ENCODE results near the gene TNS2. TPM values are rescaled to one million over a fixed set of nuclear protein-coding genes. Genes with fewer than 3 reads are reported as not detected.

The TNS2 gene
- total and polyA plus RNA-seq, 9 of the 15 experiments (the other 6 are each of a cell fraction or from before 2014, with no cell fraction given) = 0.28 to 3.1 (median 1.2) TPM; not detected in 1

DNA sequence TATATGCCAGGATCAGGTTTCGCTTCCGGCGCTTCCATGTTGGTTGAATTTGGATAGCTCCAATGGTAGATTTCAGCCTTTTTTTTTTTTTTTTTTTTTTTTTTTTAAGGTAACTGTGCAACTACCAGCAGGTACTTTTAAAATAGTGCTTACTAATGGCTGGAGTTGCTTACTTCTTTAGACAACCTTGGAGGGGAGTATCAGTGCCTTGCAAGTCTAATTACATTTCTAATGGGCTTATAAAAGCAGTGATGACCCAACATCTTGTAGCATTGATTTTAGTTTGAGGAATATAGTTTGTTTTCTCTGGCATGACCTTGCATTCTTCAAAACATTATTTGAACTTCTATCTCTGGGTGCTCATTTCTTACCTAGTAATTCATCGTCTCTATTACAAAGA lies 42.5 kb upstream of the TNS2 start:
- BruUV-seq (replicated peaks) = no TSS peak
- ATAC-seq = no peak
- Histone ChIP-seq H3K36me3 (ENCODE audit: control insufficient read depth, insufficient read depth, low read length) (peaks cover 50% of the 10 kb centered on the region), H3K27ac (ENCODE audit: extremely low read depth, low read depth, low read length) (peak overlapping the region; percentile 97), H3K9me3 (replicated peaks; ENCODE audit: control insufficient read depth, insufficient read depth, low read depth, low read length) (no peaks in the 10 kb centered on the region), H3K4me1 (replicated peaks in 1 of 2; ENCODE audit: control insufficient read depth in 2 of 2, insufficient read depth in 2 of 2, low read length in 2 of 2) (peaks cover 11 to 32% of the 10 kb centered on the region in 2 experiments; a peak in 3 of 5 replicates), H4K20me1 (replicated peaks; ENCODE audit: control insufficient read depth, insufficient read depth, low read length) (peaks cover 37% of the 10 kb centered on the region; the same call in 1 of the 2 replicates), H3K9me1 (ENCODE audit: control insufficient read depth, insufficient read depth, low read length) (no peaks in the 10 kb centered on the region), H3K4me3 (peak overlapping the region; percentile 76), H3K9ac (ENCODE audit: insufficient read depth in 1 of 2, low read depth in 2 of 2, low read length in 2 of 2) (peak overlapping the region; percentile 96 to 98), H3K4me2 (ENCODE audit: insufficient read depth, low read length) (peak overlapping the region; percentile 96), H3K27me3 (ENCODE audit: control insufficient read depth in 2 of 2, insufficient read depth in 2 of 2, low read length in 2 of 2) (no peaks in the 10 kb centered on the region), H2AFZ (ENCODE audit: low read depth, low read length) (no peak overlapping the region), H3K79me2 (ENCODE audit: control insufficient read depth, insufficient read depth, low read length) (peaks cover 75% of the 10 kb centered on the region)
- no peak for DNase-seq (ENCODE audit: extremely low read depth in 1 of 4, low spot score in 3 of 4)
- ChIA-PET CTCF (ENCODE audit: low intra/inter-chr PET ratio) (interaction anchor here (0.6 to 1.5 kb wide), 2 partner anchors 40 to 122 kb away, joined by 3 to 5 read pairs; no protein-coding TSS in a partner anchor), POLR2A (interaction anchor here (0.7 to 2.6 kb wide), 6 partner anchors 11 to 238 kb away, joined by 3 to 16 read pairs (median 4); no protein-coding TSS in a partner anchor)
- in situ Hi-C loops (cut with MboI) = no loop called here
- intact Hi-C loops (cut with micrococcal nuclease) = loop anchor here (2.0 to 5.0 kb wide), 2 partner anchors 40 to 57 kb away; no protein-coding TSS in a partner anchor
- FAIRE-seq = no peak
- 0% methylated on average over 3 of the region's 4 CpGs for WGBS (ENCODE audit: insufficient coverage, low coverage, missing lambda C conversion rate)
- no peak for TF ChIP-seq E2F4 (CRISPR knock-in tag; IDR thresholded peaks at IDR 0.05; ENCODE audit: low read depth)
- TF ChIP-seq SOX6 (IDR thresholded peaks at IDR 0.05) = no peak
- TF ChIP-seq, protein P1, sequence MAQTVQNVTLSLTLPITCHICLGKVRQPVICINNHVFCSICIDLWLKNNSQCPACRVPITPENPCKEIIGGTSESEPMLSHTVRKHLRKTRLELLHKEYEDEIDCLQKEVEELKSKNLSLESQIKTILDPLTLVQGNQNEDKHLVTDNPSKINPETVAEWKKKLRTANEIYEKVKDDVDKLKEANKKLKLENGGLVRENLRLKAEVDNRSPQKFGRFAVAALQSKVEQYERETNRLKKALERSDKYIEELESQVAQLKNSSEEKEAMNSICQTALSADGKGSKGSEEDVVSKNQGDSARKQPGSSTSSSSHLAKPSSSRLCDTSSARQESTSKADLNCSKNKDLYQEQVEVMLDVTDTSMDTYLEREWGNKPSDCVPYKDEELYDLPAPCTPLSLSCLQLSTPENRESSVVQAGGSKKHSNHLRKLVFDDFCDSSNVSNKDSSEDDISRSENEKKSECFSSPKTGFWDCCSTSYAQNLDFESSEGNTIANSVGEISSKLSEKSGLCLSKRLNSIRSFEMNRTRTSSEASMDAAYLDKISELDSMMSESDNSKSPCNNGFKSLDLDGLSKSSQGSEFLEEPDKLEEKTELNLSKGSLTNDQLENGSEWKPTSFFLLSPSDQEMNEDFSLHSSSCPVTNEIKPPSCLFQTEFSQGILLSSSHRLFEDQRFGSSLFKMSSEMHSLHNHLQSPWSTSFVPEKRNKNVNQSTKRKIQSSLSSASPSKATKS (CRISPR knock-in tag; IDR thresholded peaks at IDR 0.05) = no peak
- TF ChIP-seq TAF15 (IDR thresholded peaks at IDR 0.05; ENCODE audit: low read depth, low read length) = no peak
- TF ChIP-seq ETV5 (CRISPR knock-in tag; IDR thresholded peaks at IDR 0.05; ENCODE audit: low read depth) = no peak
- TF ChIP-seq, protein P2, sequence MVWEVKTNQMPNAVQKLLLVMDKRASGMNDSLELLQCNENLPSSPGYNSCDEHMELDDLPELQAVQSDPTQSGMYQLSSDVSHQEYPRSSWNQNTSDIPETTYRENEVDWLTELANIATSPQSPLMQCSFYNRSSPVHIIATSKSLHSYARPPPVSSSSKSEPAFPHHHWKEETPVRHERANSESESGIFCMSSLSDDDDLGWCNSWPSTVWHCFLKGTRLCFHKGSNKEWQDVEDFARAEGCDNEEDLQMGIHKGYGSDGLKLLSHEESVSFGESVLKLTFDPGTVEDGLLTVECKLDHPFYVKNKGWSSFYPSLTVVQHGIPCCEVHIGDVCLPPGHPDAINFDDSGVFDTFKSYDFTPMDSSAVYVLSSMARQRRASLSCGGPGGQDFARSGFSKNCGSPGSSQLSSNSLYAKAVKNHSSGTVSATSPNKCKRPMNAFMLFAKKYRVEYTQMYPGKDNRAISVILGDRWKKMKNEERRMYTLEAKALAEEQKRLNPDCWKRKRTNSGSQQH (CRISPR knock-in tag; IDR thresholded peaks at IDR 0.05) = no peak
- TF ChIP-seq ZKSCAN8 (CRISPR knock-in tag; IDR thresholded peaks at IDR 0.05) = no peak
- TF ChIP-seq, protein P3, sequence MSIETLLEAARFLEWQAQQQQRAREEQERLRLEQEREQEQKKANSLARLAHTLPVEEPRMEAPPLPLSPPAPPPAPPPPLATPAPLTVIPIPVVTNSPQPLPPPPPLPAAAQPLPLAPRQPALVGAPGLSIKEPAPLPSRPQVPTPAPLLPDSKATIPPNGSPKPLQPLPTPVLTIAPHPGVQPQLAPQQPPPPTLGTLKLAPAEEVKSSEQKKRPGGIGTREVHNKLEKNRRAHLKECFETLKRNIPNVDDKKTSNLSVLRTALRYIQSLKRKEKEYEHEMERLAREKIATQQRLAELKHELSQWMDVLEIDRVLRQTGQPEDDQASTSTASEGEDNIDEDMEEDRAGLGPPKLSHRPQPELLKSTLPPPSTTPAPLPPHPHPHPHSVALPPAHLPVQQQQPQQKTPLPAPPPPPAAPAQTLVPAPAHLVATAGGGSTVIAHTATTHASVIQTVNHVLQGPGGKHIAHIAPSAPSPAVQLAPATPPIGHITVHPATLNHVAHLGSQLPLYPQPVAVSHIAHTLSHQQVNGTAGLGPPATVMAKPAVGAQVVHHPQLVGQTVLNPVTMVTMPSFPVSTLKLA (conservative IDR thresholded peaks at IDR 0.05) = no peak
- no peak for TF ChIP-seq ZFP30 (CRISPR knock-in tag; IDR thresholded peaks at IDR 0.05; ENCODE audit: borderline replicate concordance)
- TF ChIP-seq MAZ (CRISPR knock-in tag; conservative IDR thresholded peaks at IDR 0.05 in 1 of 2, IDR thresholded peaks at IDR 0.05 in 1 of 2) = no peak
- no peak for TF ChIP-seq E2F6 (IDR thresholded peaks at IDR 0.05; ENCODE audit: borderline replicate concordance in 1 of 2, extremely low read depth in 1 of 2, insufficient read depth in 1 of 2, insufficient read length in 1 of 2, low read depth in 1 of 2, low read length in 1 of 2, poor library complexity in 1 of 2, severe bottlenecking in 1 of 2)
- TF ChIP-seq NEUROD1 (IDR thresholded peaks at IDR 0.05; ENCODE audit: borderline replicate concordance, low read depth, low read length, partially characterized antibody) = no peak
- no peak for TF ChIP-seq ZKSCAN1 (IDR thresholded peaks at IDR 0.05; ENCODE audit: low read depth, low read length)
